GM12878 (cell line): ENCODE results near the gene ADAMTS4. TPM values are rescaled to one million over a fixed set of nuclear protein-coding genes. Genes with fewer than 3 reads are reported as not detected.

Experiments used
- ATAC-seq: fragments of 200-7000 bp; cut with Tn5 transposase; 3 replicates; pipeline ENCODE4 v1.9.1; 2020; ENCODE audit warnings: mild to moderate bottlenecking, moderate library complexity
- BruUV-seq: library from RNA; stranded (reverse); fragments of 400-500 nt; replicated peaks from 2 replicates; lab custom pipeline; 2021; lab: Mats Ljungman, UMichigan
- CTCF ChIA-PET: fragments of 300-600 bp; sonication (Branson Sonifier 250); formaldehyde crosslinking; extraction: SDS; loops from one replicate; lab custom pipeline; 2021; ENCODE audit warnings: inconsistent platforms; lab: Yijun Ruan, JAX
- POLR2A ChIA-PET: fragments of 350-600 bp; formaldehyde crosslinking; extraction: SDS; loops from one replicate; lab custom pipeline; 2021; ENCODE audit warnings: inconsistent platforms; lab: Charles Lee
- RAD21 ChIA-PET: fragments of 300-600 bp; sonication (Branson Sonifier 250); formaldehyde crosslinking; loops from one replicate; lab custom pipeline; 2023; ENCODE audit warnings: antibody characterized with exemption; ENCODE audit not compliant: unreplicated experiment; lab: Charles Lee
- SMC1A ChIA-PET: fragments of 300-600 bp; sonication (Branson Sonifier 250); formaldehyde crosslinking; loops from one replicate; lab custom pipeline; 2023; ENCODE audit not compliant: unreplicated experiment, uncharacterized antibody; lab: Charles Lee
- DNase-seq: peaks from one replicate; pipeline ENCODE4 v3.0.0-alpha.2; 2011; ENCODE audit warnings: low read depth, low spot score
- FAIRE-seq: peaks from 3 replicates; lab custom pipeline; 2011; peaks lifted over from hg19 to GRCh38; lab: Jason Lieb, UNC
- H2AFZ ChIP-seq: 2 replicates; pipeline ENCODE4 v1.6.0; 2011; ENCODE audit warnings: low read depth, low read length, control low read depth; ENCODE audit not compliant: control insufficient read depth
- H3K27ac ChIP-seq: 2 replicates; pipeline ENCODE4 v1.5.1; 2011; ENCODE audit warnings: control low read depth; ENCODE audit not compliant: control insufficient read depth, insufficient read depth
- H3K27me3 ChIP-seq, 2 experiments: replicated peaks in 1 of 2; 2 replicates each; pipeline versions ENCODE4 v1.6.0 to v1.6.1; 2011; ENCODE audit warnings: low read length in 1 of 2; ENCODE audit not compliant: control insufficient read depth in 2 of 2, insufficient read depth in 2 of 2
- H3K36me3 ChIP-seq, 2 experiments: 2 replicates each; pipeline ENCODE4 v1.5.1; 2011; ENCODE audit warnings: low read length in 1 of 2; ENCODE audit not compliant: control insufficient read depth in 2 of 2, insufficient read depth in 2 of 2
- H3K4me1 ChIP-seq: 2 replicates; pipeline ENCODE4 v1.6.1; 2011; ENCODE audit warnings: mild to moderate bottlenecking, low read length, moderate library complexity, mixed read lengths; ENCODE audit not compliant: control insufficient read depth, insufficient read depth
- H3K4me2 ChIP-seq: 2 replicates; pipeline ENCODE4 v1.6.0; 2011; ENCODE audit warnings: control low read depth; ENCODE audit not compliant: control insufficient read depth, insufficient read depth
- H3K4me3 ChIP-seq: fragments of 200-600 bp; sonication (generic); 2 replicates; pipeline ENCODE4 v1.5.1; 2016
- H3K79me2 ChIP-seq: 2 replicates; pipeline ENCODE4 v1.6.0; 2011; ENCODE audit warnings: low read length; ENCODE audit not compliant: control insufficient read depth, insufficient read depth
- H3K9ac ChIP-seq: 2 replicates; pipeline ENCODE4 v1.8.0; 2011; ENCODE audit warnings: low read length, control low read depth, mixed read lengths; ENCODE audit not compliant: control insufficient read depth, insufficient read depth
- H3K9me3 ChIP-seq: replicated peaks from 3 replicates; pipeline ENCODE4 v1.5.1; 2011; ENCODE audit warnings: mild to moderate bottlenecking, low read length; ENCODE audit not compliant: control insufficient read depth, insufficient read depth
- H4K20me1 ChIP-seq: 2 replicates; pipeline ENCODE4 v1.6.0; 2011; ENCODE audit not compliant: control insufficient read depth, insufficient read depth
- ASH2L ChIP-seq: fragments of 300-600, 200-600 bp; sonication (generic); IDR thresholded peaks from 2 replicates; pipeline ENCODE4 v1.6.1; 2017; ENCODE audit warnings: low read depth, mild to moderate bottlenecking, borderline replicate concordance
- CTCF ChIP-seq, 3 experiments: IDR thresholded peaks in 2 of 3; conservative IDR thresholded peaks in 1 of 3; 2 replicates each; pipeline ENCODE4 v1.5.1; 2011; ENCODE audit warnings: low read depth in 3 of 3, low read length in 3 of 3, mild to moderate bottlenecking in 3 of 3, control low read depth in 2 of 3, moderate library complexity in 2 of 3, inconsistent platforms in 1 of 3, mixed read lengths in 1 of 3; ENCODE audit not compliant: control insufficient read depth in 2 of 3, insufficient read depth in 1 of 3; ENCODE audit errors: extremely low read depth in 1 of 3
- DPF2 ChIP-seq: fragments of 450-650 bp; IDR thresholded peaks from 2 replicates; pipeline ENCODE4 v1.6.1; 2017; ENCODE audit warnings: mild to moderate bottlenecking
- EZH2 ChIP-seq: IDR thresholded peaks from 2 replicates; pipeline ENCODE4 v1.6.1; 2012; ENCODE audit warnings: low read depth, mild to moderate bottlenecking, control low read depth, inconsistent platforms, low read length, borderline replicate concordance; ENCODE audit not compliant: control insufficient read depth
- KAT2A ChIP-seq: conservative IDR thresholded peaks from 2 replicates; pipeline ENCODE4 v1.6.1; 2011; ENCODE audit warnings: low read depth, low read length; ENCODE audit not compliant: control insufficient read depth
- PBX3 ChIP-seq: IDR thresholded peaks from 2 replicates; pipeline ENCODE4 v1.6.1; 2011; ENCODE audit warnings: mild to moderate bottlenecking, low read depth, low read length, moderate library complexity; ENCODE audit not compliant: insufficient replicate concordance
- PML ChIP-seq: IDR thresholded peaks from 2 replicates; pipeline ENCODE4 v1.6.1; 2012; ENCODE audit warnings: low read length, inconsistent platforms
- POLR2A ChIP-seq: IDR thresholded peaks from 2 replicates; pipeline ENCODE4 v1.6.1; 2011; ENCODE audit warnings: low read depth, mild to moderate bottlenecking, low read length
- RBBP5 ChIP-seq: fragments of 200-600 bp; sonication (generic); conservative IDR thresholded peaks from 2 replicates; pipeline ENCODE4 v1.6.1; 2016
- RELB ChIP-seq: fragments of 450-650 bp; IDR thresholded peaks from 2 replicates; pipeline ENCODE4 v1.6.1; 2017; ENCODE audit warnings: low read depth, mild to moderate bottlenecking, moderate library complexity
- SMAD5 ChIP-seq: IDR thresholded peaks from 2 replicates; pipeline ENCODE4 v1.6.1; 2016; ENCODE audit warnings: antibody characterized with exemption, low read depth
- SREBF1 ChIP-seq: IDR thresholded peaks from 2 replicates; pipeline ENCODE4 v1.6.1; 2012; ENCODE audit warnings: mild to moderate bottlenecking, low read length
- STAT1 ChIP-seq: fragments of 450-650 bp; conservative IDR thresholded peaks from 2 replicates; pipeline ENCODE4 v1.6.1; 2014; ENCODE audit warnings: antibody characterized with exemption, mild to moderate bottlenecking
- STAT3 ChIP-seq: IDR thresholded peaks from 2 replicates; pipeline ENCODE4 v1.6.1; 2011; ENCODE audit warnings: low read depth, low read length, improper control_type of control experiment
- ZNF622 ChIP-seq: fragments of 450-650 bp; IDR thresholded peaks from 2 replicates; pipeline ENCODE4 v1.6.1; 2017; ENCODE audit warnings: mild to moderate bottlenecking, inconsistent platforms
- ZSCAN29 ChIP-seq: fragments of 450-650 bp; IDR thresholded peaks from 2 replicates; pipeline ENCODE4 v1.6.1; 2017; ENCODE audit warnings: mild to moderate bottlenecking, moderate library complexity
- WGBS: methylation state at CpG from one replicate; pipeline ENCODE4 v1.1.6; 2016; ENCODE audit warnings: low lambda C conversion rate; ENCODE audit not compliant: insufficient replicate concordance, insufficient coverage; ENCODE audit errors: missing lambda C conversion rate; 5-methylcytosine and 5-hydroxymethylcytosine counted together
- in situ Hi-C: fragments of 300-500 bp; cut with MboI; formaldehyde crosslinking; loops from 9 replicates; pipeline ENCODE4 v1.14.3; 2018; ENCODE audit warnings: mixed read lengths
- intact Hi-C: fragments of 100-400 bp; cut with micrococcal nuclease; formaldehyde crosslinking; loops from one replicate; pipeline ENCODE4 v1.14.2; 2022; ENCODE audit not compliant: unreplicated experiment
- polyA plus RNA-seq, 11 experiments: library from polyadenylated mRNA; depleted of rRNA in 4 of 11; unstranded in 6 of 11; stranded (reverse) in 5 of 11; fragments of >200 nt; fragmentation: Nextera tagmentation in 4 of 11; fragmentation: Illumina TruSeq in 1 of 11; extraction: Ambion mirVana in 4 of 11; extraction: Trizol in 1 of 11; gene quantifications; 1 replicate in 1 of 11; 2 replicates in 10 of 11; pipeline versions ENCODE4 v1.2.1 to v1.2.3, GENCODE V29; 2011 to 2016; ENCODE audit warnings: inconsistent platforms in 2 of 11, missing spikeins in 2 of 11, low read depth in 1 of 11
- total RNA-seq, 4 experiments: library from RNA; depleted of rRNA in 3 of 4; stranded (reverse); fragments of >200 nt in 3 of 4; fragmentation: Illumina TruSeq in 1 of 4; extraction: Trizol in 1 of 4; gene quantifications; 2 replicates each; pipeline versions ENCODE4 v1.2.1 to v1.2.3, GENCODE V29; 2013 to 2021

Gene ADAMTS4
- total and polyA plus RNA-seq, 10 of the 15 experiments (the other 5 are each of a cell fraction or from before 2014, with no cell fraction given), result 0.01 to 0.13 (median 0.05) TPM; not detected in 2

- TF ChIP-seq CTCF (IDR thresholded peaks at IDR 0.05 in 2 of 3, conservative IDR thresholded peaks at IDR 0.05 in 1 of 3; ENCODE audit: control insufficient read depth in 2 of 3, extremely low read depth in 1 of 3, insufficient read depth in 1 of 3, low read depth in 3 of 3, low read length in 3 of 3) (peak in 2 of 3 experiments; percentile 14 to 19; a peak in 2 of 6 replicates), DPF2 (peak; percentile 26; the same call in 1 of the 2 replicates), STAT3 (no peak)
These were observed 39.6 kb downstream of the ADAMTS4 start, which contains the start of gene USP21 (continued) for GRCh38 chr1:161159087-161159912.

- DNase-seq (no peak), ATAC-seq (no peak), FAIRE-seq (no peak)
- Histone ChIP-seq H3K27ac (peak overlapping the region; percentile 68; the same call in 1 of the 2 replicates), H3K9ac (no peak overlapping the region), H3K79me2 (peaks cover 24% of the 10 kb centered on the region), H3K4me3 (peak overlapping the region; percentile 83; the same call in 1 of the 2 replicates), H4K20me1 (no peaks in the 10 kb centered on the region), H3K4me2 (peak overlapping the region; percentile 83), H2AFZ (0 out of 2 replicates have a peak overlapping the region, but pooled peaks have one; percentile 82), H3K9me3 (no peaks in the 10 kb centered on the region), H3K36me3 (peaks cover 0 to 12% of the 10 kb centered on the region in 2 experiments), H3K4me1 (peaks cover 17% of the 10 kb centered on the region), H3K27me3 (no peaks in the 10 kb centered on the region)
- BruUV-seq, result TSS peak; percentile 9
- ChIA-PET POLR2A (interaction anchor here (0.8 to 2.2 kb wide), 4 partner anchors 9 to 25 kb away, joined by 3 to 8 read pairs (median 4); no protein-coding TSS in a partner anchor), CTCF (interaction anchor here (0.8 to 2.2 kb wide), 14 partner anchors 8 to 225 kb away, joined by 3 to 18 read pairs (median 4); partner anchors contain the start of genes B4GALT3, PPOX and USF1), RAD21 (interaction anchor here (0.8 to 1.3 kb wide), 3 partner anchors 46 to 161 kb away, joined by 3 to 4 read pairs (median 3); no protein-coding TSS in a partner anchor), SMC1A (interaction anchor here (0.6 to 1.5 kb wide), 5 partner anchors 8 to 227 kb away, joined by 3 to 6 read pairs (median 3); partner anchors contain the start of gene PPOX)
- in situ Hi-C loops (no loop called here), intact Hi-C loops (no loop called here)
- 31% methylated on average over 9 of the region's 9 CpGs for WGBS
- TF ChIP-seq ZNF622, result no peak
- TF ChIP-seq STAT1, result no peak
- no peak for TF ChIP-seq KAT2A
- TF ChIP-seq RBBP5, result no peak
- no peak for TF ChIP-seq STAT3
- no peak for TF ChIP-seq EZH2
- no peak for TF ChIP-seq PBX3
- TF ChIP-seq SMAD5, result no peak
- no peak for TF ChIP-seq POLR2A
- TF ChIP-seq RELB, result no peak
- no peak for TF ChIP-seq SREBF1
- no peak for TF ChIP-seq ASH2L
- no peak for TF ChIP-seq ZSCAN29
- no peak for TF ChIP-seq PML
These were observed 40.4 kb downstream of the ADAMTS4 start for GRCh38 chr1:161158316-161159010.
